ENCODE data around the gene AFAP1. TPM values are rescaled to one million over a fixed set of nuclear protein-coding genes. Genes with fewer than 3 reads are reported as not detected.

The AFAP1 gene
- total RNA-seq, 1 donor from 2014 or later = 31.9 TPM

DNA sequence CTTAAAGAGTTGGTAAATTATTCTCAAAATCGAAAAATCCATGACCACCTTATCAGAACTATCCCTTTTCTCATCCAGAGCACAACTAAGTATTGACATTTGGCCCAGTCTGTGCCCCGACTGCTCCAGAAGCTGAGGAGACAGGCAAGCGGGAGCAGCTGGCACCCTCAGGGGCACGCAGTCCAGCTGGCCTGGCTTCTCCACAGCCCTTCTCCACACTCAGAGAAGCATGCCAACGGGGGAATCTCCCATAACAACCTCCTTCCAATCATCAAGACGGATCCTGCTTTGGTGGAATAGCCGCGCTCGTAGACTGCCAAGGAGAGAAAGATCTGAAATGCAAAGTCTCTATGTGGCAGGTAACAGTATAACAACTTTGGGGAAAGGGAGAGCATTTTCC is 85.4 kb downstream of the AFAP1 start:
- H3K36me3 Mint-ChIP-seq (ENCODE audit: insufficient read depth) = peaks cover 13% of the 10 kb centered on the region
- H3K27ac Mint-ChIP-seq = no peak overlapping the region

DNA sequence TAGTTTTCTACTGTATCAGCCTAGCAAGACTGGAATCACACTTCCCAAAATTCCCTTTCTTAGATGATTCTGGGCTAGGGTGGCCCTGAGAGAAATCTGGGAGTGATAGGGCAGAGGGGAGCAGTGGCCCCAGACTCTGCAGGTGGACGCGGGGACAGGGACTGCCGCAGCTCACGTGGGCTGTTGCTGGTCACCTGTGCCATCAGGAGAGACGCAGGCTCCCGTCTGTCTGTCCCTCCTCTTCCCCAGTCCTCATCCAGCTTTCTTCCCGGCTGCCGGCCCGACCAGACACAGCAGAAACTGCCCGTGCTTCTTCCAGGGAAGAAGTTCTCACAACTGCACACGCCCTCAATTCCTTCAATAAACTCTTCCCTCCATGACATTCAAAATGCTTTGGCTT is 86.4 kb downstream of the AFAP1 start:
- no peaks in the 10 kb centered on the region for H3K27me3 Mint-ChIP-seq
- H3K4me1 Mint-ChIP-seq (ENCODE audit: low read depth) = peaks cover 8% of the 10 kb centered on the region
- peaks cover 13% of the 10 kb centered on the region for H3K36me3 Mint-ChIP-seq (ENCODE audit: insufficient read depth)

More for the DNA sequence above, 85.4 kb downstream of the AFAP1 start:
- no peak for DNase-seq (ENCODE audit: low spot score, unreplicated experiment)
- peaks cover 9% of the 10 kb centered on the region for H3K4me1 Mint-ChIP-seq (ENCODE audit: low read depth)
- TF ChIP-seq, protein P1, sequence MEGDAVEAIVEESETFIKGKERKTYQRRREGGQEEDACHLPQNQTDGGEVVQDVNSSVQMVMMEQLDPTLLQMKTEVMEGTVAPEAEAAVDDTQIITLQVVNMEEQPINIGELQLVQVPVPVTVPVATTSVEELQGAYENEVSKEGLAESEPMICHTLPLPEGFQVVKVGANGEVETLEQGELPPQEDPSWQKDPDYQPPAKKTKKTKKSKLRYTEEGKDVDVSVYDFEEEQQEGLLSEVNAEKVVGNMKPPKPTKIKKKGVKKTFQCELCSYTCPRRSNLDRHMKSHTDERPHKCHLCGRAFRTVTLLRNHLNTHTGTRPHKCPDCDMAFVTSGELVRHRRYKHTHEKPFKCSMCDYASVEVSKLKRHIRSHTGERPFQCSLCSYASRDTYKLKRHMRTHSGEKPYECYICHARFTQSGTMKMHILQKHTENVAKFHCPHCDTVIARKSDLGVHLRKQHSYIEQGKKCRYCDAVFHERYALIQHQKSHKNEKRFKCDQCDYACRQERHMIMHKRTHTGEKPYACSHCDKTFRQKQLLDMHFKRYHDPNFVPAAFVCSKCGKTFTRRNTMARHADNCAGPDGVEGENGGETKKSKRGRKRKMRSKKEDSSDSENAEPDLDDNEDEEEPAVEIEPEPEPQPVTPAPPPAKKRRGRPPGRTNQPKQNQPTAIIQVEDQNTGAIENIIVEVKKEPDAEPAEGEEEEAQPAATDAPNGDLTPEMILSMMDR (IDR thresholded peaks at IDR 0.05; ENCODE audit: unreplicated experiment) = no peak
- no peaks in the 10 kb centered on the region for H3K27me3 Mint-ChIP-seq
- no peaks in the 10 kb centered on the region for H3K9me3 Mint-ChIP-seq (ENCODE audit: low read depth)
- no peak overlapping the region for H3K4me3 Mint-ChIP-seq (ENCODE audit: low read depth)

DNA sequence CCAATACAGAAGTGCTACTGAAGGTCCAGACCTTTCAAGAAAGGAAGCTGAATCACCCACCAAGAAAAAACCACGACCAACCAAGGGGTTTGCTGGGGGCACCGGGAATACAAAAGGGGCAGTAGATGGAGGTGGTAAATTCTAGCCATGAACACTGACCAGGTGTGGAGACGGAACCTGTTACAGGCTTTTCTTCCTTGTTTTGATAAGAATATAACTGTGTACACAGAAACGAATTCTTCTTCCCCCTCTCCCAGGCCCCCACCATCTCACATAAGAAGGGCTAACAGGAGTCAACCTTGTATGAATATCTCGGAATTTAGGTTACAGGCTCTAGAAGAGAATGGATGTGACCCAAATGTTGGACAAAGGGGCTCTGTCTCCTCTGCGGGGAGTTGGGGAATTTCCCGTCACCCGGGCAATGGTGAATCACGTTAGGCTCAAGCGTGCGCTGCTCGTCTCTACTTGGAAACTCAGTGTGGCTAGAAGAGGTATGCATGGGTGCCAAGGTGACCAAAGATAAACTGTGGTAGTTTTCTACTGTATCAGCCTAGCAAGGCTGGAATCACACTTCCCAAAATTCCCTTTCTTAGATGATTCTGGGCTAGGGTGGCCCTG is 87.0 kb downstream of the AFAP1 start:
- Mint-ChIP-seq H3K4me3 (ENCODE audit: low read depth) (no peak overlapping the region), H3K4me1 (ENCODE audit: low read depth) (peaks cover 5% of the 10 kb centered on the region), H3K27ac (no peak overlapping the region), H3K27me3 (no peaks in the 10 kb centered on the region), H3K9me3 (ENCODE audit: low read depth) (no peaks in the 10 kb centered on the region), H3K36me3 (ENCODE audit: insufficient read depth) (peaks cover 15% of the 10 kb centered on the region)
- no peak for DNase-seq (ENCODE audit: low spot score, unreplicated experiment)
- TF ChIP-seq, protein P1 (IDR thresholded peaks at IDR 0.05; ENCODE audit: unreplicated experiment) = no peak

More for the DNA sequence above, 86.4 kb downstream of the AFAP1 start:
- no peak for DNase-seq (ENCODE audit: low spot score, unreplicated experiment)
- no peak overlapping the region for H3K4me3 Mint-ChIP-seq (ENCODE audit: low read depth)
- H3K27ac Mint-ChIP-seq = no peak overlapping the region
- TF ChIP-seq, protein P1 (IDR thresholded peaks at IDR 0.05; ENCODE audit: unreplicated experiment) = no peak
- H3K9me3 Mint-ChIP-seq (ENCODE audit: low read depth) = no peaks in the 10 kb centered on the region

DNA sequence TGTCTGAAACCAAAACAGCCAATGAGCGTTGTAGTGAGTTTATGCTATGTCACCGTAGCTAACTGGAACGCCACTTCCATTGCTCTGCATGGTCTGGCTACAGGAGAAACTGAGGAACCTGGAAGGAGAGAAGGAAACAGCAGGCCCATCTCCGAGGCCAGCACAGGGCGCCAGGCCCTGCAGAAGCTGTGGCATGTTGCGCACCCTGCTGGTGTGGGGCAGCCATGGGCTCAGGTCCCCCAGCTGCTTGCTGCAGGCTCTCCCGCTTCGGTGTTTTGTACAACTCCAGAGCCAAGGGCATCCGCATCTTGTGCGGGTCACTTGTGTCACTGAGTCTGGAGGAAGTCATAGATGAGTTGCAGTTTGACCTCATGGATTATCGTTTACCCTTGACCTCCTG is 89.2 kb downstream of the AFAP1 start:
- TF ChIP-seq, protein P1 (IDR thresholded peaks at IDR 0.05; ENCODE audit: unreplicated experiment) = peak; percentile 12
- no peak overlapping the region for H3K27ac Mint-ChIP-seq
- no peak overlapping the region for H3K4me3 Mint-ChIP-seq (ENCODE audit: low read depth)
- H3K36me3 Mint-ChIP-seq (ENCODE audit: insufficient read depth) = peaks cover 19% of the 10 kb centered on the region
- no peaks in the 10 kb centered on the region for H3K9me3 Mint-ChIP-seq (ENCODE audit: low read depth)
- H3K27me3 Mint-ChIP-seq = no peaks in the 10 kb centered on the region
- H3K4me1 Mint-ChIP-seq (ENCODE audit: low read depth) = peaks cover 1% of the 10 kb centered on the region
- DNase-seq (ENCODE audit: low spot score, unreplicated experiment) = no peak

DNA sequence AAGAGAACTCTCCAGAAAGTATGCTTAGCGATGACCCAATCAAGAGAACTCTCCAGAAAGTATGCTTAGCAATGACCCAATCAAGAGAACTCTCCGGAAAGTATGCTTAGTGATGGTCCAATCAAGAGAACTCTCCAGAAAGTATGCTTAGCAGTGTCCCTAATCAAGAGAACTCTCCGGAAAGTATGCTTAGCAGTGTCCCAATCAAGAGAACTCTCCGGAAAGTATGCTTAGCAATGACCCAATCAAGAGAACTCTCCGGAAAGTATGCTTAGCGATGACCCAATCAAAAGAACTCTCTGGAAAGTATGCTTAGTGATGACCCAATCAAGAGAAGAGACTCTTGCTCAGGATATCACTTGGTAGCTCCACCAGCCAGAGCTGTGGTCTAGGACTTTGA is 92.5 kb downstream of the AFAP1 start:
- Mint-ChIP-seq H3K4me1 (ENCODE audit: low read depth) (no peaks in the 10 kb centered on the region), H3K36me3 (ENCODE audit: insufficient read depth) (peaks cover 9% of the 10 kb centered on the region), H3K9me3 (ENCODE audit: low read depth) (no peaks in the 10 kb centered on the region), H3K27me3 (no peaks in the 10 kb centered on the region), H3K4me3 (ENCODE audit: low read depth) (no peak overlapping the region), H3K27ac (no peak overlapping the region)
- no peak for DNase-seq (ENCODE audit: low spot score, unreplicated experiment)
- TF ChIP-seq, protein P1 (IDR thresholded peaks at IDR 0.05; ENCODE audit: unreplicated experiment) = no peak
